Measurements from ENCODE around the gene HCN1.
"Not testable (repeated sequence)": the region's sequence is repeated elsewhere in the genome, so short reads cannot be mapped to it uniquely, and the experiment has no call there.

The HCN1 gene

DNA sequence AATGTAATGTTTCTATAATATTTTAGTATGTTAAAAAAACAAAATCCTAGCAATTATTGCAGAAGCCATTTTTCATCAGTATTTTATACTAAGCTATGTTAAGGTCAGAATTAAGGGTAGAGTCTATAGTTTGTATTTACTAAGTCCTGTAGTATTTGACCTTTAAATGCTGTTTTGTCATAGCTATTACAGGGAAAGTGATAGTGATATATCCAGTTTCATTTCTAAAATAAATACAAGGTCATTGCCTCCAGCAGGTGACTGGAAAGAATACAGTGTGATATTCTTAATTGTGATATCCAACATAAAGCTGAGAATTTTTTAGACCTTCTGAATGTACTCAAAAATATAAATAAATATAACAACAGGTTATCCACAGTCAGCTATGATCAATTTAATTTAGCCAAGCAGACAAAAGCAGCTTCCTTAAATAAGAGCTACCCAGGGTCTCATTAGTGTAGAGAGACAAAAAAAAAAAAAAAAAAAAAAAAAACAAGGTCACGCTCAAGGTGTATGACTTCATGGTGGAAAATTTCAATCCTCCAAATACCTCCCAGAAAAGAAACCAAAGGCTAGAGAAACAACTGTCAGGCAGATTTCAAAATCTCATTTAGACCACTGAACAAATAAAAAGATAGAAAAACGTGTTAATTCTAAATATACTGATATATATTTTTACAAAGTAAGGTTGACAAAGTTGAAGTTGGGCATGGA lies 278.7 kb downstream of the HCN1 start:
- DNase-seq (ENCODE audit: low spot score) = no peak

DNA sequence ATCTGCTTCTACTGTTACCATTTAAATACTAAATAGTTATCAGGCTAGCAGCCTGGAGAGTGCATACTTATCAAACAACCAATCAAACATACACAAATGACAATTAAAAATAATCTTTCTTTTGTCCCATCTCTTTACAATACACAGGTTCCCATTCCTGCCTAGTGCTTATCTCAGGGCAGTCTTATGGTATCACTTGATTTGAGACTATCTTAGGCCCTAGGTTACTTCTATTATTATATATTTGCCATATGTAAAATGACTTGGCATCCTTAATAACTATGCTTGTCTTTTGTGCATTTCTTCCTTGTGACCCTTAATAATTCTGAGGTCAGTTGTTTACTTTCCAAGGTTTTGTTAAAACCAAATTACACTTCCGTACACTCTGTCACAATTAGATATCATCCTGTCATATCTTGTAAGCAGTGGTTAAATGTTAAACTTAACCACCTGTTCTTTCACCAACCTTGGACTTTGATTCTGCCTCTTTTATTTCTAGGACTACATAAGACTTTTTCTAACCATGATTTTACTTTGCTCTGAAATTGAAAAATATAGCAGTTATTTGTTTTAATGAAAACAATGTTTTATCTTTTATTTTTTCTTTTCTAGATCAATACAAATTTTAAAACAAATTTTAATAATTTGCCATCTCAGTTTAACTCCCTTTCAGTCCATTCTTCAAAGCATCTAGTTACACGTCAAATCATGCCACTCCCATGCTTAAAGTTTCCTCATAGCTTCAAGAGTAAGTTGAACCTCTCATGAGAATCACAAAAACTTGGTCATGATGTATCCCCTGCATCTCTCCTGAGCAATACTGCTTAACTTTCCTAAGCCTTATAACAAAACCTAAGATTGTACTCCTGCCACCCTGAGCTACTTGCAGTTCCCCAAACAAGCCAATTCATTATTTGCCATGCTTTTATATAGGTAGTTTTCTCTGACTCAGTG lies 281.3 kb downstream of the HCN1 start:
- DNase-seq (ENCODE audit: low spot score) = no peak

DNA sequence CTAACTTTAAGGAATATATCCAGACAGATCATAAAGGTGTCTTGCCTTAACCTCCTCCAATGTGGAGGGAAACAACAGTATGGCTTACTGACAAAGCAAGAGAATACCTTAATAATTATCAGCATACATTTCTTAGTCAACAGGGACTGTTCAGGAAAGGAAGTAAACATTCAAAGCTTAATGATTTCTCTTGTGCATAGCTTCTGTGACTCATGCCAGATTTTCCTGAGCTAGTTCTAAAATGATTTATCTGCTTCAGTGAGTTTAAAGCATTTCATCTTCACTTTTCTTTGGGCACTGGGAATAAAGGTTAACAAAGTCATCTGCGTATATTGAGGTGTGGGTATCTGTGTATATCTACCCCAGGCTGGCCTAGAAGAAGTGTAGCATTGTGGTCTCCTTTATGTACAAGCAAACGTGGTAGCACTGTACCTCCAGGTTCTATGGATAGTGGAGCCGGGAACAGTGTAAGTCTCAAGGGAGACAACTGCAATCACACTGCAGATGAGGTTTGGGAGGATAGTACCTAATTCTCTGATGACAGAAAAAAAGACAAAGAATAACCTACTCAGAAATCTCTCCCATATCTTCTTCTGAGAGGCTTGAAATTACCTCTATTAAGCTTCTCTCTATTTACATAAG lies 284.1 kb downstream of the HCN1 start:
- no peak for DNase-seq (ENCODE audit: low spot score)

DNA sequence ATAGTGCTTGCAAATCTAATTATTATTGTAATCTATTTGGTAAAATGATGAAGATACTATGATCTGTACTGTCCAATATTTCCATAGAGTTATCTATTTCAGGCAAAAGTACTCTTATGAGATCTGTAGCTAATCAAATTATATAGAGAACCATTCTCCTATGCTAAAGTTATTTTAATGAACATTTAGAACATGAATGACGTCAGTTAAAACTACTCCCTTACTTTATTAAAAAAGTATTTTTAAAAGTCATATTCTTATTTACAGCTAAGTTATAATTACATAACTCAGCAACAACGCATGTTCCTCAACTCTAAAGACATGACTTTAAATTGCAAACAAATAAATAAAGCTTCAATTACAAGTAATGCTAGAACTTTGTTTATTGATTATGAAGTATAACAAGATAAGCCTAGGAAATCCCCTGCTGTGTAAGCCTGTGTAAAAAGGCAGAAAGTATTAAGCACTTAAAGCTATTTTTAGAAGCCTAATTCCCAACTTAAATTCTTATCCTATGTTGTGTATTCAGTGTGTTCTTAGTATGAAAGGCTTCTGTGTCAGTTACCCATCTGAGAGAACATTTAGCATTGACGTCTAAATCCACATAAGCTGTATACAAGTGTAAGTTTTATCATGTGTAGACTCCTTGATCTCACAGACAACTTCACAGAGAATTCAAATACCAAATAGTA lies 285.7 kb downstream of the HCN1 start:
- no peak for DNase-seq (ENCODE audit: low spot score)

DNA sequence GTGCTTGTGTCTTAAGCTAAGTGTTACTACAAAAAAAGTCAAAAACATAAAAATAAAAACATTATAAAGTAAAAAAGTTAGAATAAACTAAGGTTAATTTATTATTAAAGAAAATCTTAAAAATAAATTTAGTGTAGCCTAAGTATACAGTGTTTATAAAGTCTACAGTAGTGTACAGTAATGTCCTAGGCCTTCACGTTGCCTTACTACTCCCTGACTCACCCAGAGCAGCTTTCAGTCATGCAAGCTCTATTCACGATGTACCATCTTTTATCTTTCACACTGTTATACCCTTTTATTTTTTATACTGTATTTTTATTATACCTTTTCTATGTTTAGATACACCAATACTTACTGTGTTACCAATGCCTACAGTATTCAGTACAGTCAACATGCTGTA lies 288.1 kb downstream of the HCN1 start:
- no peak for DNase-seq (ENCODE audit: low spot score)

DNA sequence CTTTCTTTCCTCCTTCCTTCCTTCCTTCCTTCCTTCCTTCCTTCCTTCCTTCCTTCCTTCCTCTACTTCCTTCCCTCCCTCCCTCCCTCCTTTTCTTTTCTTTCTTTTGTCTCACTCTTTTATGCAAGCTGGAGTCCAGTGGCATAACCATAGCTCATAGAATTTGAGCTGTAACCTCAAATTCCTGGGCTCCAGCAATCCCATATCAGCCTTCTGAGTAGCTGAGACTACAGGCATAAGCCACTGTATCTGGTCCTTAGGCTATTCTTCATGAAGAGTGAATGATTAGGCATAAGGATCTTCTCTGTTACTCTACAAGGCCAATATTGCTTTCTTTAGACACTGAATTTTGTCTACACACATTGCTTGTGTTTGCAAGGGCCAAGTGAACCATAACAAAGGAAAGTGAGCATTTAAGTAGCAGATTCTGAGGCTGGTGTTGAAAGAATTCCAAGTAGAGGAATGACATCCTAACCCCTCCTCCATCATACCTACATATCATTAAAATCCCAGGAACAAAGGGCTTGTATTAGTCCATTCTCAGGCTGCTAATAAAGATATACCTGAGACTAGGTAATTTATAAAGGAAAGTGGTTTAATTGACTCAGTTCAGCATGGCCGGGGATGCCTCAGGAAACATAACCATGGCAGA lies 293.2 kb downstream of the HCN1 start:
- DNase-seq (ENCODE audit: low spot score) = no peak

DNA sequence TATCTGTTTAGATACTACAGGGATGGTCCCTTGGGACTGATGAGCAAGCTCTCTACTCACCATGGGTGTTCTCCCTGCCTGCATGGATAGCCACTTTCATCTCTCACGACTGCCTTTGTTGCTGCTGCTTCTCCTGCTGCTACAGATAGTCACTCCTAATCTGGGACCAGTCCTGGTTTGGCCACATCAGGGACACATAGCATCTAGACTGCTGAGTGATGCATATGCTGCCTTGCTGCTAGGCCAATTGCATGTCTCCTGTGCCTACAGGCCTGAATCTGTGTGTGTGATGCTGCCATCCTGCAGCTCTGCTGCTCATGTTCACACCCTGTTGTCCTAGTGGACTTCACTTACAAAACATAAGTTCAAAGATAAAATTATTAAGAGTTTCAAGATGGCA lies 297.1 kb downstream of the HCN1 start:
- DNase-seq (ENCODE audit: low spot score) = no peak

DNA sequence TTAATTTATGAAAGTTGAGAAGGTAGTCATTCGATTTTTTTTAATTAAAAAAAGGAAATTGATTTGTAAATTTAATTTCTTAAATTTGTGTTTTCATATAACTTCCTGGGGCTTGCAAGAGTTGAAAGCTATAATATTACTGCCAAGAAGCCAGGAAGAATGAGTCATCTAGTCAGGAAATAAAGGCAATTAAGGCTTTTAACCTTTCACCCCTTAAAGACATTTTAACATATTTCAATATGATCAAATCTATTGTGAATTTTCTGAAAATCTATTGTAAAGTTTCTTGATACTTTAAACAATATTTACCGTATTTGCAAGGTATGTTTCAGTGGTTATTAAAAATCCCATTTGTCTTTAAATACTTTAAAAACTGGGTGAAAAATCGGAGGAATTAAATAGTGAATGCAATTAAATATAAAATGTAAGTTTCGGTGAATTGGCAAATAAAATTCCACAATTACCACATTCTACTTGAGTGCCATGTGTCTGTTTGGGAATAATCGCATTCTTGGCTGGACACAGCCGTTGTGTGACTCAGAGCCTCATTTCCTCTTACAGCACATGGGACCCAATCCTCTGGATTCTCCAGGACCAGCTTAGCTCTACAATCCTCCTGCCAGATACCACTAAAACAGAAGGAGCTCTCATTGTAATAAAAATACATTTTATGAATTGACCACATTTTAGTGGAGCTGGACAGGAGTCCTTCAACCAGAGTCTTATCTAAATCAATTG lies 310.7 kb downstream of the HCN1 start:
- DNase-seq (ENCODE audit: low spot score) = no peak

DNA sequence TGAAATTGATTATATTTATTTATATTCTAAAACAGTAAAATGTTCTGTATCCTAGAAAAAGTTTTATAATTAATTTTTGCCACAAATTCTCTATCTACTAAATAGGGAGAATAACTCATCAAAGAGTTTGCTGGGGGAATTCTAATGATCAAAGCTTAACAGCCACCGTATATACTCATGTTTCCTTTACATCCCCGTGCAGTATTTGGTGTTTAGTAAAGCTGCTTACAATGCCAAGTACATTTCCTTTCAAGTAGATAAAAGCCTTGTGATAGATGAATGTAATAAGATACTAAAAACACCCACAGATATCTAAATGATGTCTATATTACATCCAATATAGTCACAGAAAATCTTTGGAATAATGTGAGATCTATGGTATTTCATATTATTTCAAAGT lies 312.2 kb downstream of the HCN1 start:
- DNase-seq (ENCODE audit: low spot score) = no peak

DNA sequence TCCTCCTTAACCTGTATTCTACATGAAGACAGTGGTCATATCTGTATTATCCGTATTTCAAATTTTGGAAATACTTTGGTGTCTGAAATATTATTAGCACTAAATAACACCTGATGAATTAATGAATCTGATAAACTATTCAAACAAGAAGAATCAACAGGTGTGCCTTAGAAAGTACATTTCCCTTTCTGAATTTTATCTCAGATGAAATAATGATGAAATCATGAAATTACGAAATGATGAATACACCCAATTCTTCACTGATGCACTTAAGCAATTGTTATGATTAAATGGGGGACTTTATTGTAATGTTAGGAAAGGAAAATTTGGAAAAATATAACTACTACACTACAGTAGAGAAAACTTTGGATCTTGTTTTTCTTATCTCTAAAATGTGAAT lies 313.6 kb downstream of the HCN1 start:
- DNase-seq (ENCODE audit: low spot score) = no peak

DNA sequence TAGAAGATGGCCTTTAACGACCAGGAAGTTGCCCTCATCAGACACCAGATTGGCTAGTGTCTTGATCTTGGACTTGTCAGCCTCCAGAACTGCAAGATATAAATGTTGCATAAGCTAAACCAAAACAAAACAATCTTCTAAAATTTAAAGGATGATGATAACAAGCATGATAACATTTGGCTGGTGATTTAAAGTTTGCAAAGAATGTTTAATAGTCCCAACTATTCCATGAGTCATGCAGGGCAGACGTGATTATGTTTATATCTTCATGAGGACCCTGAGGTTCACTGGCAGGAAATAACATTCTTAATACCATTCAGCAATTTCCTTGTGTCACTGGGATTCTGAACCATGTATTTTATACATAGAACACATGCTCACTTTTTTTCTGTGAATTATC lies 319.8 kb downstream of the HCN1 start:
- DNase-seq (ENCODE audit: low spot score) = no peak

DNA sequence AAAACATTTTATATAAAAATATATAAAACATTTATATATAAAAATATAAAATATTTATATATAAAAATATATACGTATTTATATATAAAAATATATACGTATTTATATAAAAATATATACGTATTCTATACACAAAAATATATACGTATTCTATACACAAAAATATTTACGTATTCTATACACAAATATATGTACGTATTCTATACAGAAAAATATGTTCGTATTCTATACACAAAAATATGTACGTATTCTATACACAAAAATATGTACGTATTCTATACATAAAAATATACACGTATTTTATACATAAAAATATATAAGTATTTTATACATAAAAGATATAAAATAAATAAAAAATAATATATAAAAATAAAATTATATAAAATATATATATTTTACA lies 323.6 kb downstream of the HCN1 start:
- DNase-seq (ENCODE audit: low spot score) = no peak

DNA sequence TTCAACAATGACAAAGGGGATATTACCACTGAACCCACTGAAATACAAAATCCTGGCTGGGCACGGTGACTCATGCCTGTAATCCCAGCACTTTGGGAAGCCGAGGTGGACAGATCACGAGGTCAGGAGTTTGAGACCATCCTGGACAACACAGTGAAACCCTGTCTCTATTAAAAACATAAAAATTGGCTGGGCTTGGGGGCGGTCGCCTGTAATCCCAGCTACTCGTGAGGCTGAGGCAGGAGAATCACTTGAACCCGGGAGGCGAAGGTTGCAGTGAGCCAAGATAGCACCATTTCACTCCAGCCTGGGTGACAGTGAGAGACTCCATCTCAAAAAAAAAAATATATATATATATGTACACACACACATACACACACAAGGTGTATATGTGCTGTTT lies 324.8 kb downstream of the HCN1 start:
- DNase-seq (ENCODE audit: low spot score) = not testable (repeated sequence)

DNA sequence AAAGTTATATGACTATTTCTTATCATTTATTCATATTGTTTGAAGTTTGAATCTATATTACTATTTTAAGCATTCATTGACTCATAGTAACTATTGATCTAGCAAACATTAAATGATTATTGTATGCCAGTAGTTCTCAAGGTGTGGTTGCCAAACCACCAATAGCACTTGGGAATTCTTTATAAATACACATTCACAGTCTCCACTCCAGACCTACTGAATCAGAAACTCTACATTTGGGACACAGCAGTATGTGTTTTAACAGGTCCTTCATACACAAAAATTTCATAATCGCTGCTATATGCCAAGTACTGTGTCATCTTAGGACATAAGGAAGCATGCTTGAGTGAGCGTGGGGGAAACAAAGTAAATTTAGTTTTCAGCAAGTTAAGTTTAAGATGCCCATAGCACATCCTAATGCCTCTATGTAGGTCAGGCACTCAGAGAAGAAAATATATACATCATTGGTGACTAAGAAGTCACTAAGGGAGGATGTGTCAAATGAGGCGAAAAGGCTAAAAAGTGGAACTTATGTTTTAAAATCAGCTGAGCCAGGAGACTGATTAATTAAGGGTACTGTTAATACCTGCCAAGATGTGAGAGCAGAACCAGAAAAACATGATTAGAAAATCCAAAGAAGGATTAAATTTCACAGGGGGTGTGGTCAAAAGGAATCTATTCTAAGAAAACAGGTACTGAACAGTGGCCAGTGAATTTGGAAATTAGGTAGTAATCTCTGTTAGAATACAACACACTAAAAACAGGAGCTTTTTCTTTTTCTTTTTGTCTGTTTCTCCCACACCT lies 340.8 kb downstream of the HCN1 start:
- no peak for DNase-seq (ENCODE audit: low spot score)

DNA sequence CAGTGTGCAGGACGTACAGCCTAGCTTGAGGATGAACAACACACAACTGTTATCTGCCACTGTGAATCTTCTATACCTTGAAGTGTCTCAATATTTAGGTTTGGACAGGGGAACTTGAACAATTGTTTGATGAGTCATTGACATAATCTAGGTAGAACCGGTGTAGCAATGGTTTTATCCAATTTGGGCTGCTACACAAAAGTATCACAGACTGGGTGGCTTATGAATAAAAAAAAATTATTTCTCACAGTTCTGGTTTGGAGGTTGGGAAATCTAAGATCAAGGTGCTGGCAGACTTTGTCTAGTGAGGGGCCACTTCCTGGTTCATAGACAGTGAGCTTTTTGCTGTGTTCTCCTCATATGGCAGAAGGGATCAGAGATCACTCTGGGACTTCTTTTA lies 359.7 kb downstream of the HCN1 start:
- no peak for DNase-seq (ENCODE audit: low spot score)

DNA sequence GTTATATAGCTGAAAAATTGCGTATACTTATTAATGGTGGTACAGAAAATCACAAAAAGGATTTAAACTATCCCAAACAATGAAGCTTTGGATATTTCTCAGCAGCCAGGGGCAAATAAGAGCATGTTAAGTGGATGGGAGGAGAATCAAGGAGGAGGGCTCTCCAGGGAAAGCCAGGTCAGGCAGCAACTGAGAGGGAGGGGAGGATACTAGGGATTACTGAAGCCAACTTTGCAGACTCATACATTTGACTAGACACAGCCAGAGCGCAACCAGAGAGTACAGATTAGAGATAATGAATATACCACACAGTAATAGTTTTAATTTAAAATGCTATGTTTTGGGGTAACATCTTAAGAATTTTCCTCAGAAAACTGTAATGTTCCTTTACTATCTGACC lies 360.2 kb downstream of the HCN1 start:
- no peak for DNase-seq (ENCODE audit: low spot score)

DNA sequence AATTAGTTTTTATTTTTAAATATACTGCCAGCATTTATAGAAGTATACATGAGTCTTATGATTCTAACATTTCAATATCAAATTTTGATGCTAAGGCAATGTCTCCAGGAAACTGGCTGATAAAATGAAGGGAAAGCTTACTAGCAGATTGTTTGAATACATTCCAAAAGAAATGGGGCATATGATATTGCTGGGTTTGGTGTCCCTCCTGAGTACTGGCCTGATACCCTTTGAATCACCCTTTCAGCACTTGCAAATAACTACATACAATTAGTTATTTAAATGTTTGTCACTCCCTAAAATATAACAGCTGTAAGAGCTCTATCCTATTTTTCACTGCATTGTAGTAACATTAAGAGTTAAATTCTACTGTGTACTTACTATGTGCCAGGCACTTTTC lies 360.8 kb downstream of the HCN1 start:
- DNase-seq (ENCODE audit: low spot score) = no peak

DNA sequence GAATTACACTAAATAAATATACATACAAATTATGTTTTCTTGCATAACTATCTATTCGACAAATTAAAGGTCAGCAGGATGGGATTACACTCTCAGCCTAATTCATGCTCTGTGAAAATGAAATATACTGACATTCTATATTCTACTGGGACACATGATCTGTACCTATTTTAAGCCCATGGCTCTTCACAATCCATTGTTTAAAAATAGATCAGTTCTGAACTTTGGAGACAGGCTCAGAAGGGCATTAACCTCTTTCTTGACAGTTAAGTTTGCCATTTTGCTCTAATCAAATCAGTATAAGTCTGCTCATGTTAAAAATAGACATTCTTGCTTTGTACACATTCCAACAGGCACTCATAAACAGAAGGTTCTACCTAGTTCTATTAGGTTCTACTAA lies 361.2 kb downstream of the HCN1 start:
- no peak for DNase-seq (ENCODE audit: low spot score)

DNA sequence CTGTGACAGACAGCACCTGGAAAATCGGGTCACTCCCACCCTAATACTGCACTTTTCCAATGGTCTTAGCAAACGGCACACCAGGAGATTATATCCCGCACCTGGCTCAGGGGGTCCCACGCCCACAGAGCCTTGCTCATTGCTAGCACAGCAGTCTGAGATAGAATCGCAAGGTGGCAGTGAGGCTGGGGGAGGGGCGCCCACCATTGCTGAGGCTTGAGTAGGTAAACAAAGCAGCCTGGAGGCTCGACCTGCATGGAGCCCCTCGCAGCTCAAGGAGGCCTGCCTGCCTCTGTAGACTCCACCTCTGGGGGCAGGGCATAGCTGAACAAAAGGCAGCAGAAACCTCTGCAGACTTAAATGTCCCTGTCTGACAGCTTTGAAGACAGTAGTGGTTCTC lies 383.6 kb downstream of the HCN1 start:
- not testable (repeated sequence) for DNase-seq (ENCODE audit: low spot score)

DNA sequence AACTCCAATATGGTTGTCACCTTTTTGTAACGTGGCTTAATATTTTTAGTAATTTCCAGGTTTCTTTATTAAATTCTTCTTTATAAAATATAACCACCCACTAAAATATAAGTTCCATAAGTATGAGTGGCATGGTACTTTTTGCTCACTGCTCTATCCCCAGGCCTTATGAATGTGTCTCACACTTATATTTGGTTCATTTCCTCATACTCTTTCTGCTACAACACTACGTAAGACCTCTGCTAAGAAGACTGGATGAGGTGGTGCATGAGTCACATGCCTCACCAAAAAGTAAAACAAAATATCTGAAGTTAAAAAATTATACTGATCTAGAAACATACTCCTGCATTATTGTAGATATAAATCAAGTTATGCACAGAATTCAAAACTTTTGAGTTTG lies 400.9 kb downstream of the HCN1 start:
- DNase-seq (ENCODE audit: low spot score) = no peak

Measured in pons (tissue), 1 donor.